GM23338 (cell line): ENCODE results near the gene PSMB10. TPM values are rescaled to one million over a fixed set of nuclear protein-coding genes. Genes with fewer than 3 reads are reported as not detected.

Source experiments
- ATAC-seq: fragments of 200-7000 bp; cut with Tn5 transposase; 3 replicates; pipeline ENCODE4 v1.9.1; 2020
- DNase-seq: peaks from one replicate; pipeline ENCODE4 v3.0.0-alpha.2; 2015; ENCODE audit warnings: low spot score
- H2AFZ ChIP-seq: fragments of 200-600 bp; sonication (generic); 2 replicates; pipeline ENCODE4 v1.8.0; 2016; ENCODE audit warnings: antibody characterized with exemption, mild to moderate bottlenecking, moderate library complexity
- H3F3A ChIP-seq: fragments of 200-600 bp; sonication (generic); replicated peaks from 2 replicates; pipeline ENCODE4 v1.8.0; 2017; ENCODE audit warnings: antibody characterized with exemption, mixed run types, low read depth
- H3K27ac ChIP-seq: fragments of 200-600 bp; sonication (generic); 2 replicates; pipeline ENCODE4 v1.6.1; 2016; ENCODE audit warnings: low read depth
- H3K27me3 ChIP-seq: fragments of 200-600 bp; sonication (generic); 2 replicates; pipeline ENCODE4 v1.8.0; 2016; ENCODE audit warnings: mild to moderate bottlenecking, mixed run types, moderate library complexity; ENCODE audit not compliant: insufficient read depth
- H3K36me3 ChIP-seq: fragments of 200-600 bp; sonication (generic); 2 replicates; pipeline ENCODE4 v1.8.0; 2016; ENCODE audit warnings: mild to moderate bottlenecking; ENCODE audit not compliant: insufficient read depth
- H3K4me1 ChIP-seq: fragments of 200-600 bp; sonication (generic); 2 replicates; pipeline ENCODE4 v1.8.0; 2016; ENCODE audit warnings: mild to moderate bottlenecking, moderate library complexity; ENCODE audit not compliant: insufficient read depth
- H3K4me2 ChIP-seq: fragments of 200-600 bp; sonication (generic); 2 replicates; pipeline ENCODE4 v1.7.1; 2017; ENCODE audit warnings: mixed run types
- H3K4me3 ChIP-seq: fragments of 200-600 bp; sonication (generic); 2 replicates; pipeline ENCODE4 v1.6.1; 2016; ENCODE audit warnings: mixed run types
- H3K79me2 ChIP-seq: fragments of 200-600 bp; sonication (generic); replicated peaks from 2 replicates; pipeline ENCODE4 v1.8.0; 2017; ENCODE audit warnings: mild to moderate bottlenecking; ENCODE audit not compliant: insufficient read depth
- H3K9me2 ChIP-seq: fragments of 200-600 bp; sonication (generic); 2 replicates; pipeline ENCODE4 v1.8.0; 2017; ENCODE audit not compliant: insufficient read depth
- H4K20me1 ChIP-seq: fragments of 200-600 bp; sonication (generic); replicated peaks from 2 replicates; pipeline ENCODE4 v1.8.0; 2017; ENCODE audit warnings: mild to moderate bottlenecking; ENCODE audit not compliant: insufficient read depth
- H3K27ac Mint-ChIP-seq: 2 replicates; pipeline ENCODE4 v1.8.0; 2020; ENCODE audit warnings: inconsistent platforms, mild to moderate bottlenecking, moderate library complexity, mixed read lengths
- H3K27me3 Mint-ChIP-seq: 3 replicates; pipeline ENCODE4 v1.8.0; 2022; ENCODE audit warnings: low read depth, mild to moderate bottlenecking, moderate library complexity, mixed read lengths, inconsistent platforms; ENCODE audit not compliant: insufficient read depth, poor library complexity
- H3K36me3 Mint-ChIP-seq: 3 replicates; pipeline ENCODE4 v1.8.0; 2021; ENCODE audit warnings: low read depth, mild to moderate bottlenecking, inconsistent platforms, moderate library complexity, mixed read lengths
- H3K4me1 Mint-ChIP-seq: 3 replicates; pipeline ENCODE4 v1.8.0; 2020; ENCODE audit warnings: mild to moderate bottlenecking, inconsistent platforms, mixed read lengths
- H3K4me3 Mint-ChIP-seq: 3 replicates; pipeline ENCODE4 v1.8.0; 2021; ENCODE audit warnings: moderate library complexity, mild to moderate bottlenecking, inconsistent platforms, mixed read lengths
- H3K9me3 Mint-ChIP-seq: 3 replicates; pipeline ENCODE4 v1.8.0; 2020; ENCODE audit warnings: moderate library complexity, mild to moderate bottlenecking, inconsistent platforms, mixed read lengths
- CTCF ChIP-seq, 2 experiments: fragments of 200-600 bp in 1 of 2; sonication (generic) in 1 of 2; conservative IDR thresholded peaks; 2 replicates each; pipeline versions ENCODE4 v1.5.1 to v1.6.1; 2016 to 2017; ENCODE audit warnings: antibody characterized with exemption in 2 of 2, low read depth in 2 of 2, mild to moderate bottlenecking in 2 of 2, moderate library complexity in 1 of 2
- ETS1 ChIP-seq: IDR thresholded peaks from 2 replicates; pipeline ENCODE4 v1.6.1; 2016; ENCODE audit warnings: antibody characterized with exemption
- EZH2 ChIP-seq: fragments of 200-600 bp; sonication (generic); IDR thresholded peaks from one replicate; pipeline ENCODE4 v1.8.0; 2017; ENCODE audit warnings: antibody characterized with exemption, mild to moderate bottlenecking, low read depth; ENCODE audit not compliant: unreplicated experiment
- JUNB ChIP-seq: IDR thresholded peaks from one replicate; pipeline ENCODE4 v1.6.1; 2016; ENCODE audit warnings: antibody characterized with exemption; ENCODE audit not compliant: unreplicated experiment
- POLR2AphosphoS5 ChIP-seq: IDR thresholded peaks from 2 replicates; pipeline ENCODE4 v1.6.1; 2016; ENCODE audit warnings: antibody characterized with exemption, low read depth
- polyA plus RNA-seq: library from polyadenylated mRNA; unstranded; fragments of >200 nt; fragmentation: Nextera tagmentation; extraction: Ambion mirVana; gene quantifications from 2 replicates; pipeline ENCODE4 v1.2.1, GENCODE V29; 2016
- total RNA-seq: library from RNA; depleted of rRNA; stranded (reverse); fragments of >200 nt; shearing (Covaris generic); gene quantifications from 2 replicates; pipeline ENCODE4 v1.2.3, GENCODE V29; 2014

Gene PSMB10
- total and polyA plus RNA-seq, 2 experiments from 2014 or later: 27.5 to 114 TPM

GRCh38 chr16:67935402-67936123 is 1.1 kb downstream of the PSMB10 start:
- 0 out of 3 replicates have a peak, but pooled peaks cover 3% of the 10 kb centered on the region for H3K9me3 Mint-ChIP-seq
- H3F3A ChIP-seq: peaks cover 9% of the 10 kb centered on the region; the same call in 1 of the 2 replicates
- peak overlapping the region; percentile 91 for H2AFZ ChIP-seq

GRCh38 chr16:67935101-67935401 is 1.6 kb downstream of the PSMB10 start:
- ATAC-seq (peak; percentile 7), DNase-seq (peak; percentile 33)
- Mint-ChIP-seq H3K9me3 (0 out of 3 replicates have a peak, but pooled peaks cover 3% of the 10 kb centered on the region), H3K4me1 (peaks cover 21% of the 10 kb centered on the region), H3K27ac (peak overlapping the region; percentile 84), H3K27me3 (peaks cover 41% of the 10 kb centered on the region), H3K4me3 (peak overlapping the region; percentile 100), H3K36me3 (peaks cover 20% of the 10 kb centered on the region; the same call in 2 of the 3 replicates)
- Histone ChIP-seq H3K9me2 (no peaks in the 10 kb centered on the region), H3K4me3 (peak overlapping the region; percentile 98), H4K20me1 (peaks cover 3% of the 10 kb centered on the region), H3K4me1 (peaks cover 10% of the 10 kb centered on the region; the same call in 1 of the 2 replicates), H3F3A (peaks cover 7% of the 10 kb centered on the region; the same call in 1 of the 2 replicates), H3K4me2 (peak overlapping the region; percentile 99), H2AFZ (peak overlapping the region; percentile 91), H3K79me2 (peaks cover 5% of the 10 kb centered on the region; the same call in 1 of the 2 replicates), H3K36me3 (no peaks in the 10 kb centered on the region), H3K27ac (no peak overlapping the region), H3K27me3 (no peaks in the 10 kb centered on the region)
- TF ChIP-seq CTCF (conservative IDR thresholded peaks at IDR 0.05; ENCODE audit: low read depth in 2 of 2) (no peak), JUNB (no peak), POLR2AphosphoS5 (no peak), EZH2 (no peak)

More at GRCh38 chr16:67935402-67936123, 1.1 kb downstream of the PSMB10 start:
- peak overlapping the region; percentile 100 for H3K4me3 Mint-ChIP-seq
- H3K27ac Mint-ChIP-seq: peak overlapping the region; percentile 99
- H4K20me1 ChIP-seq: peaks cover 3% of the 10 kb centered on the region
- no peak for TF ChIP-seq CTCF (conservative IDR thresholded peaks at IDR 0.05; ENCODE audit: low read depth in 2 of 2)
- TF ChIP-seq ETS1: peak; percentile 40; the same call in 1 of the 2 replicates
- TF ChIP-seq POLR2AphosphoS5: peak; percentile 95
- H3K36me3 Mint-ChIP-seq: peaks cover 20% of the 10 kb centered on the region; the same call in 2 of the 3 replicates
- H3K79me2 ChIP-seq: peaks cover 5% of the 10 kb centered on the region; the same call in 1 of the 2 replicates
- no peaks in the 10 kb centered on the region for H3K27me3 ChIP-seq
- H3K36me3 ChIP-seq: no peaks in the 10 kb centered on the region
- H3K27ac ChIP-seq: peak overlapping the region; percentile 79; the same call in 1 of the 2 replicates
- DNase-seq (peak; percentile 99), ATAC-seq (peak; percentile 91)
- H3K4me2 ChIP-seq: peak overlapping the region; percentile 99
- H3K27me3 Mint-ChIP-seq: peaks cover 41% of the 10 kb centered on the region
- H3K4me1 Mint-ChIP-seq: peaks cover 21% of the 10 kb centered on the region
- H3K9me2 ChIP-seq: no peaks in the 10 kb centered on the region
- peaks cover 10% of the 10 kb centered on the region; the same call in 1 of the 2 replicates for H3K4me1 ChIP-seq
- H3K4me3 ChIP-seq: peak overlapping the region; percentile 98
